Prostate gland (tissue), 2 donors: ENCODE measurements around the gene FAM135A.

Experiments used
- POLR2A ChIP-seq: fragments of 450-650 bp; IDR thresholded peaks from one replicate; pipeline ENCODE4 v1.6.1; 2016; ENCODE audit warnings: antibody characterized with exemption, mild to moderate bottlenecking
- TF ChIP-seq, protein P1 (sequence below), 4 experiments: fragments of 200-600 bp in 2 of 4; fragments of 450-650 bp in 2 of 4; sonication (generic) in 2 of 4; IDR thresholded peaks; 1 replicate in 3 of 4; 2 replicates in 1 of 4; pipeline ENCODE4 v1.5.1; 2016 to 2019; ENCODE audit warnings: antibody characterized with exemption in 4 of 4, mild to moderate bottlenecking in 2 of 4, moderate library complexity in 2 of 4

DNA sequence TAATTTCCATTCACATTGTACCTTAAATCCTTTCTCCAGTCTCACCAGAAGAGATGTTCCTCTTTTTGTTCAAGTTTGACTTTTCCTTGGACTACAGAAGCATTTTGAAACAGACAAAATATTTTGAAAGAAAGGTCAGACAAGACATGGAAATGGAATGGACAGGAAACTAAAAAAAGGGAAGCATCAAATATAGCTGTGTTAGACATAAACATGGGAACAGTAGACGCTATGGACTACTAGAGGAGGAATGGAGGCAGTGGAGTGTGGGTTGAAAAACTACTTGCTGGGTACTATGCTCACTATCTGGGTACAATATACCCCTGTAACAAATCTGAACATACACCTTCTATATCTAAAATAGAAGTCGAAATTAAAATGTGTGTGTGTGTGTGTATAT lies 4.1 kb upstream of the FAM135A start:
- TF ChIP-seq, protein P1, sequence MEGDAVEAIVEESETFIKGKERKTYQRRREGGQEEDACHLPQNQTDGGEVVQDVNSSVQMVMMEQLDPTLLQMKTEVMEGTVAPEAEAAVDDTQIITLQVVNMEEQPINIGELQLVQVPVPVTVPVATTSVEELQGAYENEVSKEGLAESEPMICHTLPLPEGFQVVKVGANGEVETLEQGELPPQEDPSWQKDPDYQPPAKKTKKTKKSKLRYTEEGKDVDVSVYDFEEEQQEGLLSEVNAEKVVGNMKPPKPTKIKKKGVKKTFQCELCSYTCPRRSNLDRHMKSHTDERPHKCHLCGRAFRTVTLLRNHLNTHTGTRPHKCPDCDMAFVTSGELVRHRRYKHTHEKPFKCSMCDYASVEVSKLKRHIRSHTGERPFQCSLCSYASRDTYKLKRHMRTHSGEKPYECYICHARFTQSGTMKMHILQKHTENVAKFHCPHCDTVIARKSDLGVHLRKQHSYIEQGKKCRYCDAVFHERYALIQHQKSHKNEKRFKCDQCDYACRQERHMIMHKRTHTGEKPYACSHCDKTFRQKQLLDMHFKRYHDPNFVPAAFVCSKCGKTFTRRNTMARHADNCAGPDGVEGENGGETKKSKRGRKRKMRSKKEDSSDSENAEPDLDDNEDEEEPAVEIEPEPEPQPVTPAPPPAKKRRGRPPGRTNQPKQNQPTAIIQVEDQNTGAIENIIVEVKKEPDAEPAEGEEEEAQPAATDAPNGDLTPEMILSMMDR (IDR thresholded peaks at IDR 0.05) = no peak
- no peak for TF ChIP-seq POLR2A
